Stimulated activated CD8-positive, alpha-beta memory T cell treated with anti-CD3 and anti-CD28 coated beads, Interleukin-4, amount 100 ng/mL, for 48 hours (primary cell): ENCODE results near the gene ALG8.
"Not testable (repeated sequence)": the region's sequence is repeated elsewhere in the genome, so short reads cannot be mapped to it uniquely, and the experiment has no call there.

ENCODE experiments used
- DNase-seq: peaks from one replicate; pipeline ENCODE4 v3.0.0-alpha.2; 2020

Gene ALG8

GRCh38 chr11:78066471-78066870 lies 73.0 kb downstream of the ALG8 start:
- DNase-seq: no peak

GRCh38 chr11:78065203-78065602 lies 74.2 kb downstream of the ALG8 start:
- no peak for DNase-seq

DNA sequence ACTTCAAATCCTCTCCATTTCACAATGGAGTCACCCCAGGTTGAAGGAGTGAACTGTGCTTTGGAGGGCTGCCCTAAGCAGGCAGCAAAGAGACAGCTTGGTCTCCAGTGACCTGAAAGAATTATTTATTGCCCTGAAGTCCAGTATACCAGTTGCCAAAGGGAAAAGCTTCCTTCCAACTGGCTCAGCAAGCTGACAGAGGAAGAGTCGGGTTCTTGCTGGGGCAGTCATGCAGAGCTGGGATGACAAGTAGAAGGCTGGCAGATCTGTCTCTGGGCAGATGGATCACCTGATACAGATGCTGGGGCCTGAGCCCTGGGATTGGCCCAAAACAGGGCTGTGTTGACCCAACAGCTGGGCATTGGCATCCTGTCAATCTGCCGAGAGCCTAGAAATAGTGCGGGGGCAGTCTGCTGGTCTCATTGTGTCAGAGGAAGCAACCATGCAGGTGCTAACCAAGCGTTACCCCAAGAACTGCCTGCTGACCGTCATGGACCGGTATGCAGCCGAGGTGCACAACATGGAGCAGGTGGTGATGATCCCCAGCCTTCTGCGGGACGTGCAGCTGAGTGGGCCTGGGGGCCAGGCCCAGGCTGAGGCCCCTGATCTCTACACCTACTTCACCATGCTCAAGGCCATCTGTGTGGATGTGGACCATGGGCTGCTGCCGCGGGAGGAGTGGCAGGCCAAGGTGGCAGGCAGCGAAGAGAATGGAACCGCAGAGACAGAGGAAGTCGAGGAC lies 75.8 kb downstream of the ALG8 start, which contains the start of gene THRSP:
Gene THRSP (plus strand): TSS at position 422 of the 742 bp plus-strand sequence. CDS start 21 bp downstream, at position 443.
- DNase-seq: no peak

GRCh38 chr11:78062671-78063070 lies 76.8 kb downstream of the ALG8 start:
- no peak for DNase-seq

GRCh38 chr11:78061921-78062311 lies 77.5 kb downstream of the ALG8 start:
- no peak for DNase-seq

GRCh38 chr11:78061088-78061920 lies 78.1 kb downstream of the ALG8 start:
- DNase-seq: no peak

GRCh38 chr11:78060533-78060932 lies 78.9 kb downstream of the ALG8 start:
- DNase-seq: no peak

DNA sequence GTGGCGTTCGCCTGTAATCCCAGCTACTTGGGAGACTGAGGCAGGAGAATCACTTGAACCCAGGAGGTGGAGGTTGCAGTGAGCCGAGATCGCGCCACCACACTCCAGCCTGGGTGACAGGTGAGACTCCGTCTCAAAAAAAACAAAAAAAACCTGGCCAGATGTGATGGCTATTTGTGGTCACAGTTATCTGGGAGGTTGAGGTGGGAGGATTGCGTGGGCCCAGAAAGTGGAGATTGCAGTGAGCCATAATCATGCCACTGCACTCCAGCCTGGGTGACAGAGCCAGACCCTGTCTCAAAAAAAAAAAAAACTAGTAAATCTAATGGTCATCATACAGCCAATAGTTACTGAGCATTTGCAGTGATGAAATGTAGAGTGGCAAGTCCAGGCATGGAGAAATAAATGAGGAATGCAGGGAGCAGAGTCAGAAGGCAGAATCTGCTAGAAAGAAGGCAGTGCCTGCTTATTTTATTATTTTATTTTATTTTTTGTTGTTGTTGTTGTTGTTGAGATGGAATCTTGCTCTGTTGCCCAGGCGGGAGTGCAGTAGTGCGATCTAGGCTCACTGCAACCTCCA lies 79.6 kb downstream of the ALG8 start:
- not testable (repeated sequence) for DNase-seq

DNA sequence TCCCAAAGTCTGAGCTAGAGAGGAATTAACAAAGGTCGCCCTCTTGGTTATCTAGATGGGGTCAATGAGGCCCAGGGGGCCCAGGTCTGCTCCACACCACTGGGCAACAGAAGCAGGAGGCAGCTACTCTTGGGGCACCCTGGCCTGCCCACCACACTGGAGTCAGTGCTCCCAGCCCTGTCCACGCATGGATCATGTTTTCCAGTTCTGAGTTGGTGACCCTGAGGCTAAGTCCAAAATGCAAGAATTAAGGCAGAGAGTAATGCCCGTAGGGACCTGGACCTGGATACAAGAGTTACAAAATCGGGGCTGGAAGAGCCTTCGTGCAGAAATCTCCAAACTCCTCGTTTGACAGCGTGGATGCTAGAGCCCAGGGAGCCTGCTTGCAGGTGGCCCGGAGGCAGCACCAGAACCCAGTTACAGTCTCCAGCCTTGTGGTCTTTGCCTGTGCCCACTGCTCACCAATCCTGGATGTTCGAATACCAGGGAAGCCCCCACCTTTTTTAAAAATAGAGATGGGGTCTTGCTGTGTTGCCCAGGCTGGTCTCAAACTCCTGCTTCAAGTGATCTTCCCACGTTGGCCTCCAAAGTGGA lies 81.9 kb downstream of the ALG8 start:
- no peak for DNase-seq

DNA sequence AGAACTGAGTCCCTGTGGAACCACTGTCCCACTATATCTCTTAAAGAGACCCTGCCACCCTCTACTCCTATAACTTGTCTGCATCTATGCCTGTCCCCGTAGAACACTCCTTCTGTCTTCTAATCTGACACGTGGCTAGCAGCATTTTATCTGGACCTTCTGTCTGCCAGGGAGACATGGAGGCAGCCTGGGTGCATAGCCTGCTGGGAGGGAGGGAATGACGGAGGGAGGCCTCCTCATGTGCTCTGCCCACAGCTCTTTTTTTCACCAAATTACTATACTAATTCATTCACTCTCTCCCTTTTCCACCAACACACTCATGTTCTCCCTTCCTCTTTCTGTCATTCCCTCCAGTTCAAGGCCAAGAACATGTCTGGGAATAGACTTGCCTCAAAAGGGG lies 83.3 kb downstream of the ALG8 start:
- no peak for DNase-seq

- no peak for DNase-seq
Measured at GRCh38 chr11:78054971-78055370, 84.5 kb downstream of the ALG8 start.

- no peak for DNase-seq
Measured at GRCh38 chr11:78050964-78051831, 88.2 kb downstream of the ALG8 start.
